Kidney epithelial cell (primary cell): ENCODE measurements around the gene PPP6R3. TPM values are rescaled to one million over a fixed set of nuclear protein-coding genes. Genes with fewer than 3 reads are reported as not detected.

ENCODE experiments used
- DNase-seq: peaks from one replicate; pipeline ENCODE4 v3.0.0-alpha.2; 2010; ENCODE audit warnings: low read depth
- H3K27me3 ChIP-seq: 2 replicates; pipeline ENCODE4 v1.6.0; 2011; ENCODE audit warnings: low read length; ENCODE audit not compliant: control insufficient read depth, insufficient read depth
- H3K36me3 ChIP-seq: 2 replicates; pipeline ENCODE4 v1.5.1; 2011; ENCODE audit warnings: low read length; ENCODE audit not compliant: control insufficient read depth, insufficient read depth
- H3K4me3 ChIP-seq: 2 replicates; pipeline ENCODE4 v1.5.1; 2011; ENCODE audit warnings: low read depth, mild to moderate bottlenecking, control low read depth, low read length
- total RNA-seq: library from RNA; depleted of rRNA; stranded (reverse); fragments of >200 nt; gene quantifications from 2 replicates; pipeline ENCODE4 v1.2.3, GENCODE V29; 2015
- TF ChIP-seq, protein P1 (sequence below): IDR thresholded peaks from 2 replicates; pipeline ENCODE4 v1.5.1; 2011; ENCODE audit warnings: mild to moderate bottlenecking, moderate library complexity, low read length, control low read depth, inconsistent platforms; ENCODE audit not compliant: insufficient read depth, poor library complexity, severe bottlenecking

PPP6R3 gene
- total RNA-seq, 1 donor from 2014 or later = 71.7 TPM

DNA sequence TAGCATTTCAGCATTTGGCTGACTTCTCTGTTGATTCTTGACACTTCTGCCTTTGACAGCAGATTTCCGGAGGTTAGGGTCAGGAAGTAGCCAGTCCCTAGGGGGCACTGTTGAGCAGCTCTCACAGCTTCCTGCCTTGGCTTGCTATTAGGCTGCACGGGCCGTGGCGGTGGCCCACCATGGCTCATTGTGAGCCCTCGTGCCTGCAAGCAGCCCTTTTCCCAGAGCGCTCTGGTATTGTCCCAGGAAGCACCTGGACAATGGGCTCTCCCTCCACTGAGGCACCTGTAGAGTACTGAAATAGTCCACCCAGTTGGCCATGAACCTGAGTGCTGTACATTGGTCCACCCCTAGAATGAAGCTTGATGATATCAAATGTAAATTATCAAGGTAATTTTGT lies 123.5 kb downstream of the PPP6R3 start:
- no peaks in the 10 kb centered on the region for H3K27me3 ChIP-seq
- H3K36me3 ChIP-seq = peaks cover 1% of the 10 kb centered on the region
- no peak for DNase-seq
- H3K4me3 ChIP-seq = no peak overlapping the region
- TF ChIP-seq, protein P1, sequence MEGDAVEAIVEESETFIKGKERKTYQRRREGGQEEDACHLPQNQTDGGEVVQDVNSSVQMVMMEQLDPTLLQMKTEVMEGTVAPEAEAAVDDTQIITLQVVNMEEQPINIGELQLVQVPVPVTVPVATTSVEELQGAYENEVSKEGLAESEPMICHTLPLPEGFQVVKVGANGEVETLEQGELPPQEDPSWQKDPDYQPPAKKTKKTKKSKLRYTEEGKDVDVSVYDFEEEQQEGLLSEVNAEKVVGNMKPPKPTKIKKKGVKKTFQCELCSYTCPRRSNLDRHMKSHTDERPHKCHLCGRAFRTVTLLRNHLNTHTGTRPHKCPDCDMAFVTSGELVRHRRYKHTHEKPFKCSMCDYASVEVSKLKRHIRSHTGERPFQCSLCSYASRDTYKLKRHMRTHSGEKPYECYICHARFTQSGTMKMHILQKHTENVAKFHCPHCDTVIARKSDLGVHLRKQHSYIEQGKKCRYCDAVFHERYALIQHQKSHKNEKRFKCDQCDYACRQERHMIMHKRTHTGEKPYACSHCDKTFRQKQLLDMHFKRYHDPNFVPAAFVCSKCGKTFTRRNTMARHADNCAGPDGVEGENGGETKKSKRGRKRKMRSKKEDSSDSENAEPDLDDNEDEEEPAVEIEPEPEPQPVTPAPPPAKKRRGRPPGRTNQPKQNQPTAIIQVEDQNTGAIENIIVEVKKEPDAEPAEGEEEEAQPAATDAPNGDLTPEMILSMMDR = peak; percentile 57

- no peak overlapping the region for H3K4me3 ChIP-seq
- peaks cover 1% of the 10 kb centered on the region for H3K36me3 ChIP-seq
- no peaks in the 10 kb centered on the region for H3K27me3 ChIP-seq
- TF ChIP-seq, protein P1 = no peak
- DNase-seq = no peak
Observed at GRCh38 chr11:68584991-68585524, 124.5 kb downstream of the PPP6R3 start.

- TF ChIP-seq, protein P1 = no peak
- H3K27me3 ChIP-seq = no peaks in the 10 kb centered on the region
- no peak overlapping the region for H3K4me3 ChIP-seq
- DNase-seq = no peak
- peaks cover 4% of the 10 kb centered on the region for H3K36me3 ChIP-seq
Observed at GRCh38 chr11:68589547-68590216, 129.1 kb downstream of the PPP6R3 start.

DNA sequence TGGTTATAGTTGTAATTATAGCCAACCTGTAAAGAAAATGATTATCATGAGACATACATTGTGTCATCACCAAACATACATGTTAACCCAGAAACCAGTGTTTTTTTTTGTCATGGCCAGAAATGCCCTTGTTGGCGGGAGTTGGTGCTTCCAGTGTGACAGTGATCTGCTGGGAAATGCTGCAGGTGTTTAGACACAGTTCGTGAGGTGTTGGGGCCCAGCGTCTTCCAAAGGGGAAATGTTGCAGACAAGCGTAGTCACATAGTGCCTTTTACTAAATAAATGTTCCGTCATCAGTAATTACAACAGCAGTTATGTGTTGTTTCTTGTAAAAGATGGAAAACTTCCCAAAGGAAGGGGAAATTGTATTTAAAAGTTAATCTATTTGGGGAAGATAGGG lies 131.2 kb downstream of the PPP6R3 start:
- no peak for DNase-seq
- Histone ChIP-seq H3K27me3 (no peaks in the 10 kb centered on the region), H3K4me3 (no peak overlapping the region), H3K36me3 (peaks cover 3% of the 10 kb centered on the region)
- TF ChIP-seq, protein P1 = no peak

DNA sequence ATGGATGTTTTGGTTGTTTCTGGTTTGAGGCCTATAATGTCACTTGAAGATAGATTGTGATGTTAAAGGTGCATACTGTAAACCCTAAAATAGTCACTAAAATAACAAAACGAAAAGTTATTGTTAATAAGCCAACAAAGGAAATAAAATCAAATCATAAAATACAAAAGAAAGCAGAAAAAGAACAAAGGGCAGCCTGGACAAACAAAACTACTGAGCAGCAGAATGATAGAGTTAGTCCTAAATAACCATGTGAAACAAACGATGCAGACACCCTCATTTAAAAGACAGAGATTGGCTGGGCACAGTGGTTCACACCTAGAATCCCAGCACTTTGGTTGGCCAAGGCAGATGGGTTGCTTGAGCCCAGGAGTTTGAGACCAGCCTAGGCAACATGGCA lies 132.9 kb downstream of the PPP6R3 start:
- H3K4me3 ChIP-seq = no peak overlapping the region
- TF ChIP-seq, protein P1 = no peak
- H3K36me3 ChIP-seq = peaks cover 4% of the 10 kb centered on the region
- no peaks in the 10 kb centered on the region for H3K27me3 ChIP-seq
- DNase-seq = no peak

DNA sequence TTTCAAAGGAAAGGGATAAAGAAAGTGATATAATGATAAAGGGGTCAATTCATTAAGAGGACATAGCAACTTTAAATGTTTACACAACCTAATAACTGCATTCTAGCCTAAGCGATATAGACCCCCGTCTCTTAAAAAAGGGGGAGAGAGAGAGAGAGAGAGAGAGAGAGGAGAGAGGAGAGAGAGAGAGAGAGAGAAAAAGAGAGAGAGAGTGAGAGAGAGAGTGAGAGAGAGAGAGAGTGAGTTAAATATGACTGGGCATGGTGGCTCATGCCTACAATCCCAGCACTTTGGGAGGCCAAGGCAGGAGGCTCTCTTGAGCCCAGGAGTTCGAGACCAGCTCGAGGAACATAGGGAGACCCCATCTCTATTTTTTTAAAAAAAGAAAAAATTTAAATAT lies 133.6 kb downstream of the PPP6R3 start:
- peaks cover 5% of the 10 kb centered on the region for H3K36me3 ChIP-seq
- H3K27me3 ChIP-seq = no peaks in the 10 kb centered on the region
- TF ChIP-seq, protein P1 = no peak
- no peak for DNase-seq
- H3K4me3 ChIP-seq = no peak overlapping the region
